ENCODE results near the gene CFAP100.

The CFAP100 gene

DNA sequence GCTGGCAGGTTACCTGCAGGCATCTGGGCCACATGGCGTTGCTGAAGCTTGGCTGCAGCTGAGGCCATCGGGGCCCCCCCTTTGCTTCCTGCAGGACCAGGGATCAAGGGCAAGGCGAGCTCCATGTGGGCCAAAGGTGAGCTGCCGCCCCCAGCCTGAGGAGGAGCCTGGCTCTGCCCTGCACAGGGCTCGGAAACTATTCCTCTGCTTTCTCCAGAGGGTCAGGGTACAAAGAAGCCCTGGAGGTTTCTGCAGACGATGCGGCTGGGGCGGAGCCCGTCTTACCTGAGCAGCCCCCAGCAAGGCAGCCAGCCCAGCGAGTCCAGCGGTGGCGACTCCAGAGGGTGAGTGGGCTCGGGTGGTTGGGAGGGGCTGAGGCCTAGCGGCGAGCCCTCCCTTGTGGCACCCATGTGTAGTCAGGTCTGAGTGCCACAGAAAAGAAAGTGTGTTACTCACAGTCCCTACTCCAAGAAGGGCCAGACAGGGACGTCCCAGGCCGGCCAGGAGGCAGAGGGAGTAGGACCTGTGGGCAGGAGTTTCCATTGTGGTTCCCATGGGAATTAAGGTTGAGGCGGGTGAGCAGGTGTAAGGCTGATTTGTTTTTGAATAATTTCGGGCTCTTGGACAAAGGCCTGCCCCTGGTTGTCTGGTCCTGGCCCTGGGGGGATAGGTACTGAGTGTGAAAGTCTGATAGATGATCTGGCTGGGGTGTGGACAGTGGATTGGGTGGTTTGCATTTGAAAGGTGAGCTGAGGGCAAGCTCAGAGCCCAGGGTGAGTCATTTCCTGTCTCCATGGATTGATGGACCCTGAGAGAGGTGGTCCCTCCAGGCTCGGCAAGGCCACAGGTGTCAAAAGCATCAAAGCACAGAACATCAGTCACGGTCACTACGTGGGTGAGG is 25.4 kb downstream of the CFAP100 start:
- TF ChIP-seq, protein P1, sequence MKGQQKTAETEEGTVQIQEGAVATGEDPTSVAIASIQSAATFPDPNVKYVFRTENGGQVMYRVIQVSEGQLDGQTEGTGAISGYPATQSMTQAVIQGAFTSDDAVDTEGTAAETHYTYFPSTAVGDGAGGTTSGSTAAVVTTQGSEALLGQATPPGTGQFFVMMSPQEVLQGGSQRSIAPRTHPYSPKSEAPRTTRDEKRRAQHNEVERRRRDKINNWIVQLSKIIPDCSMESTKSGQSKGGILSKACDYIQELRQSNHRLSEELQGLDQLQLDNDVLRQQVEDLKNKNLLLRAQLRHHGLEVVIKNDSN (IDR thresholded peaks at IDR 0.05): no peak

GRCh38 chr3:126421573-126422119 is 26.9 kb downstream of the CFAP100 start:
- no peak for TF ChIP-seq ZBTB7A (IDR thresholded peaks at IDR 0.05; ENCODE audit: low read depth)
- TF ChIP-seq, protein P2, sequence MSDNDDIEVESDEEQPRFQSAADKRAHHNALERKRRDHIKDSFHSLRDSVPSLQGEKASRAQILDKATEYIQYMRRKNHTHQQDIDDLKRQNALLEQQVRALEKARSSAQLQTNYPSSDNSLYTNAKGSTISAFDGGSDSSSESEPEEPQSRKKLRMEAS (IDR thresholded peaks at IDR 0.05): no peak
- no peak for TF ChIP-seq FOXM1 (IDR thresholded peaks at IDR 0.05; ENCODE audit: borderline replicate concordance, low read depth)
- no peak for TF ChIP-seq EP300 (IDR thresholded peaks at IDR 0.05; ENCODE audit: borderline replicate concordance)
- TF ChIP-seq TAF1 (IDR thresholded peaks at IDR 0.05; ENCODE audit: low read depth): no peak
- no peak for TF ChIP-seq EGR1 (IDR thresholded peaks at IDR 0.05)
- TF ChIP-seq, protein P3, sequence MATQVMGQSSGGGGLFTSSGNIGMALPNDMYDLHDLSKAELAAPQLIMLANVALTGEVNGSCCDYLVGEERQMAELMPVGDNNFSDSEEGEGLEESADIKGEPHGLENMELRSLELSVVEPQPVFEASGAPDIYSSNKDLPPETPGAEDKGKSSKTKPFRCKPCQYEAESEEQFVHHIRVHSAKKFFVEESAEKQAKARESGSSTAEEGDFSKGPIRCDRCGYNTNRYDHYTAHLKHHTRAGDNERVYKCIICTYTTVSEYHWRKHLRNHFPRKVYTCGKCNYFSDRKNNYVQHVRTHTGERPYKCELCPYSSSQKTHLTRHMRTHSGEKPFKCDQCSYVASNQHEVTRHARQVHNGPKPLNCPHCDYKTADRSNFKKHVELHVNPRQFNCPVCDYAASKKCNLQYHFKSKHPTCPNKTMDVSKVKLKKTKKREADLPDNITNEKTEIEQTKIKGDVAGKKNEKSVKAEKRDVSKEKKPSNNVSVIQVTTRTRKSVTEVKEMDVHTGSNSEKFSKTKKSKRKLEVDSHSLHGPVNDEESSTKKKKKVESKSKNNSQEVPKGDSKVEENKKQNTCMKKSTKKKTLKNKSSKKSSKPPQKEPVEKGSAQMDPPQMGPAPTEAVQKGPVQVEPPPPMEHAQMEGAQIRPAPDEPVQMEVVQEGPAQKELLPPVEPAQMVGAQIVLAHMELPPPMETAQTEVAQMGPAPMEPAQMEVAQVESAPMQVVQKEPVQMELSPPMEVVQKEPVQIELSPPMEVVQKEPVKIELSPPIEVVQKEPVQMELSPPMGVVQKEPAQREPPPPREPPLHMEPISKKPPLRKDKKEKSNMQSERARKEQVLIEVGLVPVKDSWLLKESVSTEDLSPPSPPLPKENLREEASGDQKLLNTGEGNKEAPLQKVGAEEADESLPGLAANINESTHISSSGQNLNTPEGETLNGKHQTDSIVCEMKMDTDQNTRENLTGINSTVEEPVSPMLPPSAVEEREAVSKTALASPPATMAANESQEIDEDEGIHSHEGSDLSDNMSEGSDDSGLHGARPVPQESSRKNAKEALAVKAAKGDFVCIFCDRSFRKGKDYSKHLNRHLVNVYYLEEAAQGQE (IDR thresholded peaks at IDR 0.05; ENCODE audit: low read depth): no peak
- TF ChIP-seq YY1 (IDR thresholded peaks at IDR 0.05; ENCODE audit: low read depth): no peak
- no peak for TF ChIP-seq CEBPB (IDR thresholded peaks at IDR 0.05)
- TF ChIP-seq RAD21 (IDR thresholded peaks at IDR 0.05; ENCODE audit: low read depth): no peak
- no peak for TF ChIP-seq TEAD4 (IDR thresholded peaks at IDR 0.05)
- TF ChIP-seq, protein P1 (IDR thresholded peaks at IDR 0.05): no peak
- no peak for TF ChIP-seq CREB1 (IDR thresholded peaks at IDR 0.05; ENCODE audit: low read depth)
- no peak for TF ChIP-seq NFIC (IDR thresholded peaks at IDR 0.05)
- TF ChIP-seq TCF12 (IDR thresholded peaks at IDR 0.05; ENCODE audit: low read depth): no peak

DNA sequence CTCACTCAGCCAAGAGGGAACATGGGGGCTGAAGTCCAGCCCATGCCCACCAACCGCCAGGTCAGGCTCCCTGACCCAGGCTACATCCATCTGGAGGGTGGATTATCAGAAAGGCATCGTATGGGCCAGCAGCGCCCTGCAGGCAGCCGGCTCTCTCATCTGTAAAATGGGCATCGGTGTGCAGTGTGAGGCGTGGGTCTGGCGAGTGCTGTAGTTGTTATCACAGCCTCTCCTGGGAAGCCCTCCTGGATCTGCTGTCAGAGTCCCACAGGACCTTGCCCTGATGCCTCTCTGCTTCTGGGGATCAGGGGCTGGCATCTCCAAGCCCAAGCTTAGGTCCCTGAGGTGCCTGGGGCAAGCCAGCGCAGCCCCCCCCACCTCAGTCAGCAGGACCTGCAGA is 27.4 kb downstream of the CFAP100 start:
- TF ChIP-seq YY1 (IDR thresholded peaks at IDR 0.05; ENCODE audit: low read depth): no peak
- no peak for TF ChIP-seq FOXM1 (IDR thresholded peaks at IDR 0.05; ENCODE audit: borderline replicate concordance, low read depth)
- TF ChIP-seq, protein P2 (IDR thresholded peaks at IDR 0.05): no peak
- no peak for TF ChIP-seq ZBTB7A (IDR thresholded peaks at IDR 0.05; ENCODE audit: low read depth)
- TF ChIP-seq, protein P1 (IDR thresholded peaks at IDR 0.05): no peak
- TF ChIP-seq EP300 (IDR thresholded peaks at IDR 0.05; ENCODE audit: borderline replicate concordance): no peak
- TF ChIP-seq, protein P3 (IDR thresholded peaks at IDR 0.05; ENCODE audit: low read depth): no peak
- no peak for TF ChIP-seq RAD21 (IDR thresholded peaks at IDR 0.05; ENCODE audit: low read depth)
- no peak for TF ChIP-seq TEAD4 (IDR thresholded peaks at IDR 0.05)
- TF ChIP-seq CEBPB (IDR thresholded peaks at IDR 0.05): no peak
- no peak for TF ChIP-seq TAF1 (IDR thresholded peaks at IDR 0.05; ENCODE audit: low read depth)
- no peak for TF ChIP-seq EGR1 (IDR thresholded peaks at IDR 0.05)
- no peak for TF ChIP-seq CREB1 (IDR thresholded peaks at IDR 0.05; ENCODE audit: low read depth)
- no peak for TF ChIP-seq NFIC (IDR thresholded peaks at IDR 0.05)
- no peak for TF ChIP-seq TCF12 (IDR thresholded peaks at IDR 0.05; ENCODE audit: low read depth)

DNA sequence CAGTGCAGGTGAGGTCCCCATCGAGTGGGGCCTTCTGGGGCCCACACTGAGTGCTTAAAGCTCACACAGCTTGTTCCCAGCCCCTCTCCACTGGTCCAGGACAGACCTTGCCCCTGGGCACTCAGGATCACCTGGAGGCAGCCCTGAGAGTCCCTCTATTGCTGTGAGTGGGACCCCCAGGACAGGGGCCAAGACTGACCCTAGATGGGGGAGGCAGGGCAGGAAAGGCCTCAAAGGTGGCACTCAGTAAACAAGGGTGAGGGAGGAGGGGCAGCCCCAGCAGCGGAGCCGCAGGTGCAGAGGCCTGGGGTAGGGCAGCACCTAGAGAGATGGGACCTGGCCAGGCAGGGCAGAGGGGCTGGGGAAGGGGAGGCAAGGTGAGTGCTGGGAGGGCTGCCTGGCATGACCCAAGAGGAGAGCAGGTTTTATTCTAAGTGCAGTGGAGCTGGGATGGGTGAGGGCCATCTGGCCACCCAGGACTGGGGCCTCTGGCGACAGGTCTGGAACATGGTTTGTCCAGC is 27.9 kb downstream of the CFAP100 start:
- TF ChIP-seq EP300 (IDR thresholded peaks at IDR 0.05; ENCODE audit: borderline replicate concordance) (no peak), CREB1 (IDR thresholded peaks at IDR 0.05; ENCODE audit: low read depth) (no peak), TCF12 (IDR thresholded peaks at IDR 0.05; ENCODE audit: low read depth) (no peak), YY1 (IDR thresholded peaks at IDR 0.05; ENCODE audit: low read depth) (no peak)
- TF ChIP-seq, protein P1 (IDR thresholded peaks at IDR 0.05): no peak
- TF ChIP-seq, protein P3 (IDR thresholded peaks at IDR 0.05; ENCODE audit: low read depth): no peak

All from Ishikawa (cell line).